Measurements from ENCODE around the gene KCNMA1. TPM values are rescaled to one million over a fixed set of nuclear protein-coding genes. Genes with fewer than 3 reads are reported as not detected.

Gene KCNMA1
- total RNA-seq, 4 donors from 2014 or later = 4.6 to 10.5 (median 7.8) TPM

GRCh38 chr10:77581738-77582137 lies 55.9 kb downstream of the KCNMA1 start:
- no peak for DNase-seq (ENCODE audit: low spot score in 2 of 2)
- WGBS = 92% methylated on average over 4 of the region's 4 CpGs
- no peaks in the 10 kb centered on the region for H3K4me1 ChIP-seq
- H3K4me3 ChIP-seq = no peak overlapping the region
- no peaks in the 10 kb centered on the region for H3K27me3 ChIP-seq
- H3K9me3 ChIP-seq = no peaks in the 10 kb centered on the region
- no peak overlapping the region for H3K27ac ChIP-seq
- H3K36me3 ChIP-seq = no peaks in the 10 kb centered on the region
- no peak for TF ChIP-seq CTCF (IDR thresholded peaks at IDR 0.05)
- no peak for TF ChIP-seq POLR2AphosphoS5 (IDR thresholded peaks at IDR 0.05)
- TF ChIP-seq POLR2A (IDR thresholded peaks at IDR 0.05) = no peak
- no peak for TF ChIP-seq EP300 (IDR thresholded peaks at IDR 0.05)

GRCh38 chr10:77580482-77580881 lies 57.1 kb downstream of the KCNMA1 start:
- Histone ChIP-seq H3K27me3 (no peaks in the 10 kb centered on the region), H3K9me3 (no peaks in the 10 kb centered on the region), H3K27ac (no peak overlapping the region), H3K36me3 (no peaks in the 10 kb centered on the region), H3K4me1 (no peaks in the 10 kb centered on the region), H3K4me3 (no peak overlapping the region)
- DNase-seq (ENCODE audit: low spot score in 2 of 2) = no peak
- TF ChIP-seq POLR2A (IDR thresholded peaks at IDR 0.05) (no peak), EP300 (IDR thresholded peaks at IDR 0.05) (no peak)
- WGBS = 93% methylated on average over 2 of the region's 2 CpGs

- TF ChIP-seq POLR2AphosphoS5 (IDR thresholded peaks at IDR 0.05) (no peak), CTCF (IDR thresholded peaks at IDR 0.05) (no peak), EP300 (IDR thresholded peaks at IDR 0.05) (no peak), POLR2A (IDR thresholded peaks at IDR 0.05) (no peak)
- no peak overlapping the region for H3K27ac ChIP-seq
- no peaks in the 10 kb centered on the region for H3K4me1 ChIP-seq
- WGBS = 71% methylated on average over 7 of the region's 7 CpGs
- H3K27me3 ChIP-seq = no peaks in the 10 kb centered on the region
- H3K9me3 ChIP-seq = no peaks in the 10 kb centered on the region
- H3K36me3 ChIP-seq = no peaks in the 10 kb centered on the region
- no peak for DNase-seq (ENCODE audit: low spot score in 2 of 2)
- H3K4me3 ChIP-seq = no peak overlapping the region
Observed at GRCh38 chr10:77578583-77579227, 58.9 kb downstream of the KCNMA1 start.

GRCh38 chr10:77577666-77578229 lies 59.9 kb downstream of the KCNMA1 start:
- TF ChIP-seq EP300 (IDR thresholded peaks at IDR 0.05) (no peak), POLR2AphosphoS5 (IDR thresholded peaks at IDR 0.05) (no peak), CTCF (IDR thresholded peaks at IDR 0.05) (no peak), POLR2A (IDR thresholded peaks at IDR 0.05) (no peak)
- H3K27me3 ChIP-seq = no peaks in the 10 kb centered on the region
- no peaks in the 10 kb centered on the region for H3K9me3 ChIP-seq
- H3K4me3 ChIP-seq = no peak overlapping the region
- no peak overlapping the region for H3K27ac ChIP-seq
- no peaks in the 10 kb centered on the region for H3K4me1 ChIP-seq
- H3K36me3 ChIP-seq = no peaks in the 10 kb centered on the region
- DNase-seq (ENCODE audit: low spot score in 2 of 2) = no peak
- WGBS = 100% methylated on average over 1 of the region's 1 CpG

GRCh38 chr10:77576444-77577032 lies 61.1 kb downstream of the KCNMA1 start:
- Histone ChIP-seq H3K27ac (no peak overlapping the region), H3K36me3 (no peaks in the 10 kb centered on the region), H3K9me3 (no peaks in the 10 kb centered on the region), H3K27me3 (no peaks in the 10 kb centered on the region), H3K4me3 (no peak overlapping the region), H3K4me1 (no peaks in the 10 kb centered on the region)
- no peak for DNase-seq (ENCODE audit: low spot score in 2 of 2)
- 78% methylated on average over 9 of the region's 9 CpGs for WGBS
- TF ChIP-seq POLR2AphosphoS5 (IDR thresholded peaks at IDR 0.05) (no peak), EP300 (IDR thresholded peaks at IDR 0.05) (no peak), POLR2A (IDR thresholded peaks at IDR 0.05) (no peak), CTCF (IDR thresholded peaks at IDR 0.05) (no peak)
